Vagina (tissue), 2 donors: ENCODE results near the gene ASB13. TPM values are rescaled to one million over a fixed set of nuclear protein-coding genes. Genes with fewer than 3 reads are reported as not detected.

Experiments
- DNase-seq, 2 donors: peaks; one replicate each; pipeline ENCODE4 v3.0.0-alpha.2; 2017; ENCODE audit errors: extremely low spot score in 2 of 2
- H3K27ac ChIP-seq: fragments of 200-600 bp; sonication (generic); one replicate; pipeline ENCODE4 v1.5.1; 2019
- H3K27me3 ChIP-seq: fragments of 200-600 bp; sonication (generic); one replicate; pipeline ENCODE4 v1.5.1; 2019
- H3K36me3 ChIP-seq, 2 donors: fragments of 200-600 bp; sonication (generic); one replicate each; pipeline ENCODE4 v1.5.1; 2017 to 2019
- H3K4me1 ChIP-seq: fragments of 200-600 bp; sonication (generic); one replicate; pipeline ENCODE4 v1.5.1; 2019
- H3K4me3 ChIP-seq, 2 donors: fragments of 200-600 bp; sonication (generic); 1 replicate in 1 of 2; 2 replicates in 1 of 2; pipeline ENCODE4 v1.5.1; 2016 to 2019
- H3K9me3 ChIP-seq: fragments of 200-600 bp; sonication (generic); one replicate; pipeline ENCODE4 v1.5.1; 2019
- POLR2A ChIP-seq, 2 donors: fragments of 450-650 bp; IDR thresholded peaks; one replicate each; pipeline ENCODE4 v1.6.1; 2017; ENCODE audit warnings: antibody characterized with exemption in 2 of 2, mild to moderate bottlenecking in 2 of 2, moderate library complexity in 2 of 2
- POLR2AphosphoS5 ChIP-seq, 2 donors: sonication (generic); formaldehyde crosslinking; IDR thresholded peaks; one replicate each; pipeline ENCODE4 v1.9.0; 2017; ENCODE audit warnings: antibody characterized with exemption in 2 of 2, mild to moderate bottlenecking in 2 of 2, low read depth in 1 of 2; ENCODE audit not compliant: insufficient read depth in 1 of 2
- intact Hi-C: fragments of 100-400 bp; cut with DNase I; formaldehyde crosslinking; loops from one replicate; pipeline ENCODE4 v1.15.1; 2023
- total RNA-seq: library from RNA; depleted of rRNA; stranded (reverse); fragments of >200 nt; gene quantifications from one replicate; pipeline ENCODE4 v1.2.3, GENCODE V29; 2016
- TF ChIP-seq, protein P1 (sequence below), 3 experiments: fragments of 450-650 bp in 2 of 3; fragments of 200-600 bp in 1 of 3; sonication (generic) in 1 of 3; IDR thresholded peaks; one replicate each; pipeline ENCODE4 v1.5.1; 2017 to 2019; ENCODE audit warnings: antibody characterized with exemption in 3 of 3, mild to moderate bottlenecking in 2 of 3, moderate library complexity in 2 of 3

ASB13 gene
- total RNA-seq, 1 donor from 2014 or later = 17.4 TPM

DNA sequence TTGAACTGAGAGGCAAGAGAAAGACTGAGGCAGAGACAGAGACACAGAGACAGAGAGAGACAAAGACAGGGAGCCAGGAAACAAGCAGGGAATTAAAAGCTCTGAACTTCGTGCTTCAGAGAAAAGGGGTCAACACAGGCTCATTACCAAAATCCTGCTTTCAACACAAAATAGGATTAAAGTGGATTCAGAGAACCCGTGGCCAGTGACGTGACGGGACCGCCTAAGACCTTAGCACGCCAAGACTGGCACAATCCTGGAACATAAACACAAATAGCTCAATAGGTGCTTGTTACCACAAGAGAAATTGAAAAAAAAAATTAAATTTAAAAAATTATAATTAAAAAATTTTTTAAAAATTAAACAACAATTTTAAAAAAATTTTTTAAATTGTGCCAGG lies 21.5 kb downstream of the ASB13 start:
- Histone ChIP-seq H3K27ac (peak overlapping the region; percentile 67), H3K27me3 (no peaks in the 10 kb centered on the region), H3K9me3 (no peaks in the 10 kb centered on the region), H3K4me1 (no peaks in the 10 kb centered on the region), H3K36me3 (peaks cover 0 to 47% of the 10 kb centered on the region in 2 donors), H3K4me3 (no peak overlapping the region)
- TF ChIP-seq, protein P1, sequence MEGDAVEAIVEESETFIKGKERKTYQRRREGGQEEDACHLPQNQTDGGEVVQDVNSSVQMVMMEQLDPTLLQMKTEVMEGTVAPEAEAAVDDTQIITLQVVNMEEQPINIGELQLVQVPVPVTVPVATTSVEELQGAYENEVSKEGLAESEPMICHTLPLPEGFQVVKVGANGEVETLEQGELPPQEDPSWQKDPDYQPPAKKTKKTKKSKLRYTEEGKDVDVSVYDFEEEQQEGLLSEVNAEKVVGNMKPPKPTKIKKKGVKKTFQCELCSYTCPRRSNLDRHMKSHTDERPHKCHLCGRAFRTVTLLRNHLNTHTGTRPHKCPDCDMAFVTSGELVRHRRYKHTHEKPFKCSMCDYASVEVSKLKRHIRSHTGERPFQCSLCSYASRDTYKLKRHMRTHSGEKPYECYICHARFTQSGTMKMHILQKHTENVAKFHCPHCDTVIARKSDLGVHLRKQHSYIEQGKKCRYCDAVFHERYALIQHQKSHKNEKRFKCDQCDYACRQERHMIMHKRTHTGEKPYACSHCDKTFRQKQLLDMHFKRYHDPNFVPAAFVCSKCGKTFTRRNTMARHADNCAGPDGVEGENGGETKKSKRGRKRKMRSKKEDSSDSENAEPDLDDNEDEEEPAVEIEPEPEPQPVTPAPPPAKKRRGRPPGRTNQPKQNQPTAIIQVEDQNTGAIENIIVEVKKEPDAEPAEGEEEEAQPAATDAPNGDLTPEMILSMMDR (IDR thresholded peaks at IDR 0.05) = no peak
- no peak for TF ChIP-seq POLR2A (IDR thresholded peaks at IDR 0.05)
- TF ChIP-seq POLR2AphosphoS5 (IDR thresholded peaks at IDR 0.05; ENCODE audit: insufficient read depth in 1 of 2, low read depth in 1 of 2) = no peak
- intact Hi-C loops = no loop called here
- no peak for DNase-seq

DNA sequence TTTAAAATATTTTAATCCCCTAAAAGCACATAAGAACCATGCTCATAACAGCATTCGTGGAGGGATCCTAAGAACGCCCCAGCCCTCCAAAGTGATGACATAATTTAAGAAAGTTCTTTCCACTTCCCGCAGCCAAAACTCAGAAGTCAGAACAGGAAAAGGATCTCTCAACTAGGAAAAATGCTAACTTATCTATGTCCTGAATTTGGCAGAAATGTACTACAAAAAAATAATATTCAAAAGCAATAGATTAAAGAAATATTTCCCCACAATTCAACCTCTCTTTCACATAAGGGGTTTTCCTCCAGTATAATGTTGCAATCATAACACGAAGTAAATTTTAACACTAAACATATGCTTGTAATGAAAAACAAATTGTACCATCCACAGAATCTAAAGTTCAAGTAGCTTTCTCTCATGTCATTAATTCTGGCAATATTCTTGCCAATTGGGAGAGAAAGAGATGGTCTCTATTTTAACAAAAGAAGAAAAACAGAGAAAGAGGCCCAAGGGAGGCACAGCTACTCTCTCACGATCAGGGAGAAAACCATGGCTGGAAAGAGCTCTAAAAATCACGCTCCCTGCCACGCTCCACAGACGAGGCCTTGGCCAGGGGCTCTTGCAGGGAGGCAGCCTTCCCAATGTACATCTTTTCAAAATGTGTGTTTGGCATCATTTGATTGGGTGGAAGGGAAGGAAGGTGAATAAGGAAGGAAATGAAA lies 22.9 kb downstream of the ASB13 start:
- Histone ChIP-seq H3K27me3 (no peaks in the 10 kb centered on the region), H3K4me1 (no peaks in the 10 kb centered on the region), H3K36me3 (peaks cover 0 to 47% of the 10 kb centered on the region in 2 donors), H3K9me3 (no peaks in the 10 kb centered on the region), H3K27ac (peak overlapping the region; percentile 67), H3K4me3 (no peak overlapping the region)
- no peak for TF ChIP-seq POLR2AphosphoS5 (IDR thresholded peaks at IDR 0.05; ENCODE audit: insufficient read depth in 1 of 2, low read depth in 1 of 2)
- TF ChIP-seq, protein P1 (IDR thresholded peaks at IDR 0.05) = no peak
- TF ChIP-seq POLR2A (IDR thresholded peaks at IDR 0.05) = no peak
- DNase-seq = no peak
- intact Hi-C loops = no loop called here

DNA sequence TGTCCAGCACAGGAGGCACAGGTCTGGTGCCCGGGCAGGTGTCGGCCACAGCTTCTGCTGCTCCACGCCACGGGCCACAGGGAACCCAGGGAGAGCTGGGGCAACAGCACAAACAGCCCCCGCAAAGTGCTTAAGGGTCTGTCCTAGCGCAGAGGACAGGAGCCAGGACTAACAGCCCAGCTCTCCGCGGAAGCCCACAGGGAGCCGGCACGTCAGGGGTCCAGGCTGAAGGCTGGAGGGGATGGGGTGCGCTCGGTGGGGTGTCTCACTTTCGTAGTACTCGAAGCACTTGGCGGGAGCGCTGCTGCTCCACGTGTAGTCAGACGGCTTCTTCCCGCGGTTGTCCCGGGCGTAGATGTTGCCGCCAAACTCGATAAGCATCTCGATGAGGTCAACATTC lies 24.9 kb downstream of the ASB13 start:
- TF ChIP-seq POLR2A (IDR thresholded peaks at IDR 0.05) = no peak
- no peak for TF ChIP-seq POLR2AphosphoS5 (IDR thresholded peaks at IDR 0.05; ENCODE audit: insufficient read depth in 1 of 2, low read depth in 1 of 2)
- TF ChIP-seq, protein P1 (IDR thresholded peaks at IDR 0.05) = no peak
- DNase-seq = no peak
- no peak overlapping the region for H3K4me3 ChIP-seq
- no peaks in the 10 kb centered on the region for H3K9me3 ChIP-seq
- no peaks in the 10 kb centered on the region for H3K27me3 ChIP-seq
- H3K4me1 ChIP-seq = no peaks in the 10 kb centered on the region
- peaks cover 0 to 40% of the 10 kb centered on the region in 2 donors for H3K36me3 ChIP-seq
- intact Hi-C loops = no loop called here
- peak overlapping the region; percentile 12 for H3K27ac ChIP-seq

DNA sequence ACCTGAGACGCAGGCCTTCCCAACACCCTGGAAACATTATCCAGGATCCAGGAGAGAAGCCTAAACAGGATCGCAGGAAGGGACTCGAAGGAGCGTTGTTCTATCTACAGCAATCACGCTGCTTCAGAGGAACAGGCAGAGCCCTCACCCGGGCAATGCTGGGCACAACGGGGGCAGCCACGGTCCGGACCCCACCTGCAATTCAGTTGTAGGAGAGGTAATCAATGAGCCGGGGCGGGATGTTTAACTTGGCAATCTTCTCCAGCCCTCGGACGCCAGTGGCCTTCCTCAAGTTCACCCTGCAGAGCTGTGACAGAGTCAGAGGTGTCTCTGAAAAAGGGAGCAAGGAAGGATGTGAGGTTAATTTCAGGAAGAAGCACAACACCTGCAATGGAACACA lies 25.9 kb downstream of the ASB13 start:
- TF ChIP-seq POLR2AphosphoS5 (IDR thresholded peaks at IDR 0.05; ENCODE audit: insufficient read depth in 1 of 2, low read depth in 1 of 2) = no peak
- TF ChIP-seq, protein P1 (IDR thresholded peaks at IDR 0.05) = no peak
- TF ChIP-seq POLR2A (IDR thresholded peaks at IDR 0.05) = no peak
- H3K36me3 ChIP-seq = peaks cover 0 to 40% of the 10 kb centered on the region in 2 donors
- no peak for DNase-seq
- H3K27ac ChIP-seq = no peak overlapping the region
- no peak overlapping the region for H3K4me3 ChIP-seq
- intact Hi-C loops = no loop called here
- H3K4me1 ChIP-seq = no peaks in the 10 kb centered on the region
- H3K27me3 ChIP-seq = no peaks in the 10 kb centered on the region
- H3K9me3 ChIP-seq = no peaks in the 10 kb centered on the region

DNA sequence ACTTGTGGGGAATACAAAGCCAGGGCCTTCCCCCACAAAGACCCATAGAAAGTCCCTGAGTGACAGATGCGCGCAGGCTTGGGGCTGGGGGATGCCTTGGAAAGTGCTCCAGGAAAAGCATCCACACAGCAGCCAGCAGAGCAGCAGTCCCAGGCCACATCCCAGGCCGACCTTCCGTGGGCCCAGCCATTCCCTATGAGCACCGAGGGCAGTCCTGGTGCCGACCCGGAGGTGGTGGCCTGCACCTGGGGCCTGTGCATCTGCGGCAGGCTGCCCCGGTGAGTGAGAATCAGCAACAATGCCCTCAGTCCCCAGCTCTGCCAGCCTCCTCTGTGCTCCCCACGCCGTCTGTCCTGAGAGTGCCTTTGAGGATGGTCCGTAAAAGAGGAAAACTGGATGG lies 26.4 kb downstream of the ASB13 start:
- TF ChIP-seq POLR2A (IDR thresholded peaks at IDR 0.05) (no peak), POLR2AphosphoS5 (IDR thresholded peaks at IDR 0.05; ENCODE audit: insufficient read depth in 1 of 2, low read depth in 1 of 2) (no peak)
- TF ChIP-seq, protein P1 (IDR thresholded peaks at IDR 0.05) = no peak
- H3K4me3 ChIP-seq = no peak overlapping the region
- H3K9me3 ChIP-seq = no peaks in the 10 kb centered on the region
- H3K27ac ChIP-seq = no peak overlapping the region
- H3K27me3 ChIP-seq = no peaks in the 10 kb centered on the region
- peaks cover 0 to 40% of the 10 kb centered on the region in 2 donors for H3K36me3 ChIP-seq
- intact Hi-C loops = no loop called here
- H3K4me1 ChIP-seq = no peaks in the 10 kb centered on the region
- no peak for DNase-seq
